ENCODE data around the gene MUC4.
"Not testable (repeated sequence)": the region's sequence is repeated elsewhere in the genome, so short reads cannot be mapped to it uniquely, and the experiment has no call there.

MUC4 gene

GRCh38 chr3:195744437-195744836, 67.3 kb downstream of the MUC4 start:
- no peak for TF ChIP-seq CTCF (IDR thresholded peaks at IDR 0.05; ENCODE audit: borderline replicate concordance, insufficient read depth, low read depth, low read length)
- H3K4me3 ChIP-seq (ENCODE audit: low read depth, low read length), result no peak overlapping the region

DNA sequence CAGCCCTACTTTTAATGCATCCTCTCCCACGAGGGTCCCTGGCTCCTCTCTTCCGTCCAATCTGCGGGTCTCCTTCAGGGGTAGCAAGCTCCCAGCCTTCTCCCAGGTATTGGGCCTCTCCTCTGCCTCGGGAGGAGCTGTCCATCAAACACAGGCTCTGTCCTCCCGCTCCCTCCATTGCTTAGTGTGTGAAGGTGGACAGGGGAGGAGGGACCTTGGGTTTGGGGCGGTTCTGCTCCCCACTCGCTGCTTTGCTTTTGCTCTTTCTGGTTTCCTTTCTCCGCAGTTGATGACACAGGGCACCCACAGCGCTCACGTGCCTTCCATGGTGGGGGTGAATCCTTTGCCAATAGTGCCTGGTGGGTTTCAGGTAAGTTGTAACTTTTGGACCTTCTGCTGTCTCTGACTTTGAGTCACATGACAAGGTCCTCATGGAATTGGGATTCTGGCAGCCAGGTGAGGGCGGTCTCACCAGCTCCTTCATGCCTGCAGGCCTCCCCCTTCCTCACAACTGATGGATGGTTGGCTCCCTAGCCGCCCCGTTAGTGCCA, 72.1 kb downstream of the MUC4 start:
- no peak overlapping the region for H3K4me3 ChIP-seq (ENCODE audit: low read depth, low read length)
- no peak for TF ChIP-seq CTCF (IDR thresholded peaks at IDR 0.05; ENCODE audit: borderline replicate concordance, insufficient read depth, low read depth, low read length)

DNA sequence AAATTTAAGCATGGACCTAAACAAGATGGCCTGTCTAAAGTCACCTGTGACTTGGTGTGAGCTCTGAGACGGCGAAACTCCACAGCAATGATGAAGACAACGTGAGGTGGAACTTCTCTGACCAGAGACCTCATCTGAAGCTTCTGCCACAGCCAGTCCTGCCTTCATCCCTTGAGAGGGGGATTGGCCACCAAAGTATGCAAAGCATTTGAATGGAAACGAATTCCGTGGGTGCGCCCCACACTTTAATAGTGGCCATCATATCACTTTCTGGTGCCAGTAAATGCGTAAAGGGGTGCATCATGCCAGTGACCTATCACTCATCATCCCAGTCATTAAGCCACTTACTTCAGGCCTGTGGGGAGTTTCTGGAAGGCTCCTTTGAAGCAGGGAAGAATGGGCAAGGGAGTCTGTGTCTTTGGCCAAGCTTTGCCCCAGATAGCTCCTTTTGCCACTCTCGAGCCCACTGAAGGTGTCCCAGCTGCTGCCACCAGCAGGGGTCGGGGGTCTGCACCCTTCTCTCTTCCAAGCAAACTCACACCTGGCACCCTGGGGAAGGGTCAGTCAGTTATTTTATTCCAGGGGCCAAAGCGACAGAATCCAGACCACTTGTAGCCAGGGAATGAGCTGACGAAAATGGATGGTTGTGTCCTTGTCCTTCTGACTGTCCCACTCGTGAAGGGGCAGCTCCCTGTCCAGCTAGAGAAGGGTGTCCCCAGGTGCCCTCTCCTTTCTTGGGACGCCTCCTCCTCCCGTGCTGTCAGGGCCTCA, 73.3 kb downstream of the MUC4 start:
- no peak for TF ChIP-seq CTCF (IDR thresholded peaks at IDR 0.05; ENCODE audit: borderline replicate concordance, insufficient read depth, low read depth, low read length)
- no peak overlapping the region for H3K4me3 ChIP-seq (ENCODE audit: low read depth, low read length)

- H3K4me3 ChIP-seq (ENCODE audit: low read depth, low read length), result not testable (repeated sequence)
These were observed 73.9 kb downstream of the MUC4 start for GRCh38 chr3:195737782-195738181.

- no peak overlapping the region for H3K4me3 ChIP-seq (ENCODE audit: low read depth, low read length)
- TF ChIP-seq CTCF (IDR thresholded peaks at IDR 0.05; ENCODE audit: borderline replicate concordance, insufficient read depth, low read depth, low read length), result no peak
These were observed 74.8 kb downstream of the MUC4 start for GRCh38 chr3:195736866-195737490.

DNA sequence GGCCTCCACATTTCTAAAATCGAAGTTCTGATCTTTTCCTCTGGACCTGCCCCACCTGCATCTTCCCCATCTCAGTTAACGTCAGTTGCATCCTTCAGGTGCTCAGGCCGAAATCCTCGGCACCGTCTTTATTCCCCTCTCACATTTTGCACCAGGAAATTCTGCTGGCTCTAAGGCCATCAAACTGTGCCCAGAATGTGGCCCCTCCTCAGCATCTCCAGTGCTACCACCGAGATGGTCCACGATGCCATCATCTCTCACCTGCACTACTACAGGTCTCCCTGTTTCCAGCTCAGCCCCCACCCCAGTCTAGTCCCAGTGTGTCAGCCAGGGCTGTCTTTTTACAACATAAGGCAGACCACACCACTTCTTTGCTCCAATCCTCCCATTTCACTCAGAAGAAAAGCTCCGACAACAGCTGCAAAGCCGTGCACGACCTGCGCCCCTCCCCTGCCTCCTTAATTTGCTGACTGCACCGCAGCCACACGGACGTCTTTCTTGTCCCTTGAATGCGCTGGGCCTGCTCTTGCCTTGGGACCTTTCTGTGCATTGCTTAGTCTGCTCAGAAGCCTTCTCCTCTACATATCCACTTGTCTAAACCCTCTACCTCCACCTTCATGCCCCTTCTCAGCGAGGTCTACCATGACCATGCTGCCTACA, 76.6 kb downstream of the MUC4 start:
- H3K4me3 ChIP-seq (ENCODE audit: low read depth, low read length), result no peak overlapping the region
- TF ChIP-seq CTCF (IDR thresholded peaks at IDR 0.05; ENCODE audit: borderline replicate concordance, insufficient read depth, low read depth, low read length), result no peak

GRCh38 chr3:195732940-195733339, 78.8 kb downstream of the MUC4 start:
- no peak overlapping the region for H3K4me3 ChIP-seq (ENCODE audit: low read depth, low read length)
- TF ChIP-seq CTCF (IDR thresholded peaks at IDR 0.05; ENCODE audit: borderline replicate concordance, insufficient read depth, low read depth, low read length), result no peak

Data from GM12875 (cell line).